OCI-LY7 (cell line): ENCODE results near the gene ARAP1. TPM values are rescaled to one million over a fixed set of nuclear protein-coding genes. Genes with fewer than 3 reads are reported as not detected.

Experiments
- BruUV-seq: library from RNA; stranded (reverse); fragments of 400-500 nt; replicated peaks from 2 replicates; lab custom pipeline; 2021; lab: Mats Ljungman, UMichigan
- CTCF ChIA-PET: fragments of 300-600 bp; sonication (Branson Sonifier 250); formaldehyde crosslinking; loops from one replicate; lab custom pipeline; 2022; ENCODE audit warnings: antibody characterized with exemption; ENCODE audit not compliant: unreplicated experiment; lab: Charles Lee
- POLR2A ChIA-PET: fragments of 300-600 bp; sonication (Branson Sonifier 250); formaldehyde crosslinking; loops from one replicate; lab custom pipeline; 2022; ENCODE audit warnings: antibody characterized with exemption; lab: Charles Lee
- DNase-seq: peaks from one replicate; pipeline ENCODE4 v3.0.0-alpha.2; 2015; ENCODE audit warnings: low spot score
- H2AFZ ChIP-seq: fragments of 200-600 bp; sonication (generic), shearing (Covaris generic); 2 replicates; pipeline ENCODE4 v1.6.1; 2014; ENCODE audit warnings: mild to moderate bottlenecking, antibody characterized with exemption, low read length, moderate library complexity
- H3K27ac ChIP-seq: fragments of 200-600 bp; sonication (generic); 2 replicates; pipeline ENCODE4 v1.5.1; 2014; ENCODE audit warnings: mixed run types, low read depth, mild to moderate bottlenecking, moderate library complexity, low read length, inconsistent platforms; ENCODE audit not compliant: poor library complexity, severe bottlenecking
- H3K36me3 ChIP-seq: fragments of 200-600 bp; sonication (generic); 2 replicates; pipeline ENCODE4 v1.6.1; 2014; ENCODE audit warnings: mild to moderate bottlenecking, antibody characterized with exemption, low read length, moderate library complexity, mixed read lengths; ENCODE audit not compliant: insufficient read depth
- H3K4me1 ChIP-seq: fragments of 200-600 bp; sonication (generic); 2 replicates; pipeline ENCODE4 v1.5.1; 2014; ENCODE audit warnings: mild to moderate bottlenecking, low read length; ENCODE audit not compliant: insufficient read depth, poor library complexity, severe bottlenecking
- H3K4me2 ChIP-seq: fragments of 200-600 bp; sonication (generic); 2 replicates; pipeline ENCODE4 v1.6.1; 2014; ENCODE audit warnings: mild to moderate bottlenecking, low read length
- H3K4me3 ChIP-seq: fragments of 200-600 bp; sonication (generic); 2 replicates; pipeline ENCODE4 v1.5.1; 2014; ENCODE audit warnings: mild to moderate bottlenecking, low read depth, low read length; ENCODE audit not compliant: poor library complexity, severe bottlenecking
- H3K79me2 ChIP-seq: fragments of 200-600 bp; sonication (generic); 2 replicates; pipeline ENCODE4 v1.6.1; 2016; ENCODE audit warnings: low read depth, mild to moderate bottlenecking, low read length, moderate library complexity, mixed read lengths; ENCODE audit not compliant: insufficient read depth
- H3K9me2 ChIP-seq: fragments of 200-600 bp; sonication (generic); 2 replicates; pipeline ENCODE4 v1.6.1; 2016; ENCODE audit warnings: mild to moderate bottlenecking, low read length, mixed read lengths; ENCODE audit not compliant: insufficient read depth
- H3K9me3 ChIP-seq: fragments of 200-600 bp; sonication (generic); 2 replicates; pipeline ENCODE4 v1.6.1; 2014; ENCODE audit warnings: mild to moderate bottlenecking, mixed run types, low read length, mixed read lengths
- H4K20me1 ChIP-seq: fragments of 200-600 bp; sonication (generic); 2 replicates; pipeline ENCODE4 v1.6.1; 2014; ENCODE audit warnings: mild to moderate bottlenecking, antibody characterized with exemption, low read length, moderate library complexity, mixed read lengths; ENCODE audit not compliant: insufficient read depth
- CTCF ChIP-seq: fragments of 200-600 bp; sonication (generic); conservative IDR thresholded peaks from 2 replicates; pipeline ENCODE4 v1.5.1; 2014; ENCODE audit warnings: mild to moderate bottlenecking, antibody characterized with exemption, low read length, moderate library complexity, mixed read lengths
- EZH2phosphoT487 ChIP-seq: fragments of 200-600 bp; sonication (generic); IDR thresholded peaks from 2 replicates; pipeline ENCODE4 v1.6.1; 2018; ENCODE audit warnings: low read depth, borderline replicate concordance, mild to moderate bottlenecking, mixed run types, antibody characterized with exemption, low read length, moderate library complexity, mixed read lengths
- intact Hi-C: fragments of 100-400 bp; cut with micrococcal nuclease; formaldehyde crosslinking; loops from one replicate; pipeline ENCODE4 v1.10.0; 2022; ENCODE audit not compliant: unreplicated experiment
- total RNA-seq, 2 experiments: library from RNA; depleted of rRNA in 1 of 2; stranded (reverse); fragments of >200 nt in 1 of 2; shearing (Covaris generic) in 1 of 2; gene quantifications; 2 replicates each; pipeline ENCODE4 v1.2.3, GENCODE V29; 2014 to 2022

Gene ARAP1
- total RNA-seq, 2 experiments from 2014 or later, result 65.6 to 106 TPM

GRCh38 chr11:72724851-72725723, 27.1 kb downstream of the ARAP1 start:
- TF ChIP-seq EZH2phosphoT487 (no peak), CTCF (peak; percentile 97)
- H3K36me3 ChIP-seq, result peaks cover 32% of the 10 kb centered on the region
- no peak overlapping the region for H2AFZ ChIP-seq
- H3K4me1 ChIP-seq, result peaks cover 34% of the 10 kb centered on the region
- peak overlapping the region; percentile 16; the same call in 1 of the 2 replicates for H3K4me2 ChIP-seq
- POLR2A ChIA-PET, result interaction anchor here (0.7 to 1.4 kb wide), 3 partner anchors 26 to 69 kb away, joined by 3 to 4 read pairs (median 3); partner anchors contain the start of gene STARD10
- peaks cover 23% of the 10 kb centered on the region for H3K79me2 ChIP-seq
- DNase-seq, result peak; percentile 90
- BruUV-seq, result no TSS peak
- H4K20me1 ChIP-seq, result no peaks in the 10 kb centered on the region
- CTCF ChIA-PET, result interaction anchor here (0.6 to 1.9 kb wide), 4 partner anchors 8 to 448 kb away, joined by 3 to 6 read pairs (median 4); partner anchors contain the start of gene STARD10
- intact Hi-C loops, result loop anchor here (1.0 kb wide), 4 partner anchors 27 to 453 kb away; partner anchors contain the start of gene ARAP1
- no peaks in the 10 kb centered on the region for H3K9me3 ChIP-seq
- no peak overlapping the region for H3K27ac ChIP-seq
- H3K9me2 ChIP-seq, result no peaks in the 10 kb centered on the region
- no peak overlapping the region for H3K4me3 ChIP-seq

- Histone ChIP-seq H2AFZ (no peak overlapping the region), H3K36me3 (peaks cover 34% of the 10 kb centered on the region), H3K4me2 (no peak overlapping the region), H3K79me2 (peaks cover 30% of the 10 kb centered on the region), H3K4me3 (no peak overlapping the region), H3K27ac (no peak overlapping the region), H4K20me1 (no peaks in the 10 kb centered on the region), H3K9me2 (no peaks in the 10 kb centered on the region), H3K4me1 (peaks cover 44% of the 10 kb centered on the region), H3K9me3 (no peaks in the 10 kb centered on the region)
- ChIA-PET CTCF (interaction anchor here (1.4 kb wide), 1 partner anchor 63 kb away, joined by 4 read pairs; no protein-coding TSS in a partner anchor), POLR2A (interaction anchor here (0.7 kb wide), 2 partner anchors 17 to 27 kb away, joined by 3 read pairs; no protein-coding TSS in a partner anchor)
- no TSS peak for BruUV-seq
- DNase-seq, result no peak
- intact Hi-C loops, result no loop called here
- TF ChIP-seq CTCF (no peak), EZH2phosphoT487 (no peak)
Measured at GRCh38 chr11:72724021-72724551, 28.1 kb downstream of the ARAP1 start.
